Osteocyte (in vitro differentiated cells): ENCODE measurements around the gene COG8. TPM values are rescaled to one million over a fixed set of nuclear protein-coding genes. Genes with fewer than 3 reads are reported as not detected.
"Not testable (repeated sequence)": the region's sequence is repeated elsewhere in the genome, so short reads cannot be mapped to it uniquely, and the experiment has no call there.

Experiments
- DNase-seq: peaks from one replicate; pipeline ENCODE4 v3.0.0; 2021; ENCODE audit warnings: mixed read lengths; ENCODE audit not compliant: unreplicated experiment; ENCODE audit errors: extremely low spot score
- H3K27ac Mint-ChIP-seq: one replicate; pipeline ENCODE4 v1.8.0; 2021; ENCODE audit warnings: mild to moderate bottlenecking, mixed read lengths; ENCODE audit not compliant: unreplicated experiment
- H3K27me3 Mint-ChIP-seq: one replicate; pipeline ENCODE4 v1.8.0; 2021; ENCODE audit warnings: mixed read lengths; ENCODE audit not compliant: unreplicated experiment
- H3K36me3 Mint-ChIP-seq: one replicate; pipeline ENCODE4 v1.8.0; 2021; ENCODE audit warnings: mixed read lengths; ENCODE audit not compliant: unreplicated experiment
- H3K4me1 Mint-ChIP-seq: one replicate; pipeline ENCODE4 v1.8.0; 2021; ENCODE audit warnings: mixed read lengths; ENCODE audit not compliant: unreplicated experiment
- H3K4me3 Mint-ChIP-seq: one replicate; pipeline ENCODE4 v1.8.0; 2021; ENCODE audit warnings: mild to moderate bottlenecking, moderate library complexity, mixed read lengths; ENCODE audit not compliant: unreplicated experiment
- H3K9me3 Mint-ChIP-seq: one replicate; pipeline ENCODE4 v1.8.0; 2021; ENCODE audit warnings: mixed read lengths; ENCODE audit not compliant: unreplicated experiment
- total RNA-seq: library from RNA; stranded (reverse); gene quantifications from 2 replicates; pipeline ENCODE4 v1.2.1, GENCODE V29; 2021
- TF ChIP-seq, protein P1 (sequence below): fragments of 200-600 bp; sonication (generic); IDR thresholded peaks from 2 replicates; pipeline ENCODE4 v1.5.0; 2021; ENCODE audit warnings: antibody characterized with exemption, mild to moderate bottlenecking, moderate library complexity

COG8 gene
- total RNA-seq, 1 donor from 2014 or later: 52.3 TPM

GRCh38 chr16:69306031-69306430, 33.3 kb downstream of the COG8 start:
- H3K27me3 Mint-ChIP-seq: no peaks in the 10 kb centered on the region
- no peak overlapping the region for H3K4me3 Mint-ChIP-seq
- peaks cover 9% of the 10 kb centered on the region for H3K36me3 Mint-ChIP-seq
- H3K4me1 Mint-ChIP-seq: peaks cover 16% of the 10 kb centered on the region
- no peaks in the 10 kb centered on the region for H3K9me3 Mint-ChIP-seq
- no peak for DNase-seq
- TF ChIP-seq, protein P1, sequence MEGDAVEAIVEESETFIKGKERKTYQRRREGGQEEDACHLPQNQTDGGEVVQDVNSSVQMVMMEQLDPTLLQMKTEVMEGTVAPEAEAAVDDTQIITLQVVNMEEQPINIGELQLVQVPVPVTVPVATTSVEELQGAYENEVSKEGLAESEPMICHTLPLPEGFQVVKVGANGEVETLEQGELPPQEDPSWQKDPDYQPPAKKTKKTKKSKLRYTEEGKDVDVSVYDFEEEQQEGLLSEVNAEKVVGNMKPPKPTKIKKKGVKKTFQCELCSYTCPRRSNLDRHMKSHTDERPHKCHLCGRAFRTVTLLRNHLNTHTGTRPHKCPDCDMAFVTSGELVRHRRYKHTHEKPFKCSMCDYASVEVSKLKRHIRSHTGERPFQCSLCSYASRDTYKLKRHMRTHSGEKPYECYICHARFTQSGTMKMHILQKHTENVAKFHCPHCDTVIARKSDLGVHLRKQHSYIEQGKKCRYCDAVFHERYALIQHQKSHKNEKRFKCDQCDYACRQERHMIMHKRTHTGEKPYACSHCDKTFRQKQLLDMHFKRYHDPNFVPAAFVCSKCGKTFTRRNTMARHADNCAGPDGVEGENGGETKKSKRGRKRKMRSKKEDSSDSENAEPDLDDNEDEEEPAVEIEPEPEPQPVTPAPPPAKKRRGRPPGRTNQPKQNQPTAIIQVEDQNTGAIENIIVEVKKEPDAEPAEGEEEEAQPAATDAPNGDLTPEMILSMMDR: no peak
- peak overlapping the region; percentile 59 for H3K27ac Mint-ChIP-seq

DNA sequence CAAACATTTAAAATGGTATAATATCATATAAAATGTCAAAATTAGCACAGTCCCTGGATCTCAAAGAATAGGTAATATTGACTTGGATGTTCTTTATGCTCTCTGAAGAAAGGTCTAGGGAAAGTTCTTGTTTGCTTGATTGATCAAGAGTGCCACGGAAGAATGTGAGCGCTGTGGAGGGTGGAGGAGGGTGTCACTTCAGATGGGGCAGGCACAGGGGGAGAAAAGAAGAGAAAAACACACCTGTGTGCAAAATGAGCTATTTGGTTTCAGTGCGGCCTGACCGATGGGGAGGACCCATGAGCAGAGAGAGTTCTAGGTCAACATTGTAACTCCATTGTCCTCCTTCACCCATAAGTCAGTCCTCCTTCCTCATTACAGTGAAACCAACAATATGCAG, 37.1 kb downstream of the COG8 start:
- Mint-ChIP-seq H3K27ac (no peak overlapping the region), H3K4me3 (no peak overlapping the region), H3K27me3 (no peaks in the 10 kb centered on the region), H3K9me3 (no peaks in the 10 kb centered on the region), H3K4me1 (peaks cover 10% of the 10 kb centered on the region), H3K36me3 (peaks cover 20% of the 10 kb centered on the region)
- peak; percentile 8 for DNase-seq
- TF ChIP-seq, protein P1: no peak

- TF ChIP-seq, protein P1: no peak
- H3K4me3 Mint-ChIP-seq: no peak overlapping the region
- H3K9me3 Mint-ChIP-seq: no peaks in the 10 kb centered on the region
- H3K36me3 Mint-ChIP-seq: peaks cover 20% of the 10 kb centered on the region
- H3K4me1 Mint-ChIP-seq: peaks cover 10% of the 10 kb centered on the region
- H3K27me3 Mint-ChIP-seq: no peaks in the 10 kb centered on the region
- H3K27ac Mint-ChIP-seq: no peak overlapping the region
- peak; percentile 38 for DNase-seq
These were observed 37.5 kb downstream of the COG8 start for GRCh38 chr16:69301861-69302260.

DNA sequence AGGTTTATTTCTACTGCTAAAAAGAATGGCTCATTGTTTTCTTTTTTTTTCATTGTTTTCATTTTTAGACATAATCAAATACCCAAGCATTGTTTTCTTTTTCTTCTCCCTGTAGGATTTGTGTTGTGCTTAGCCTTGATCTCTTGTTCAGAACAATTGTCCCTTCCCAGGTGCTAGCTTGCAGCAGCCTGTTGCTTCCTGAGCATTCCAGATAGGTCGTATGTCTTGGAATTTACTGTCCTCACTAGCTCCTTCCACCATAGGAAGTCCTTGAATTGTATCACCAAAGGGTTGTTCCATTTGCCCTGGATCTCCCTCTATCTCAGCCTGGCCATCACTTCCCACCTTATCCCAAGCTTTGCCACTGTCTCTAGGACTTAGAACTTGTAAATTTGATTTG, 38.2 kb downstream of the COG8 start:
- H3K4me3 Mint-ChIP-seq: no peak overlapping the region
- peaks cover 7% of the 10 kb centered on the region for H3K4me1 Mint-ChIP-seq
- no peaks in the 10 kb centered on the region for H3K27me3 Mint-ChIP-seq
- H3K27ac Mint-ChIP-seq: no peak overlapping the region
- H3K36me3 Mint-ChIP-seq: peaks cover 20% of the 10 kb centered on the region
- TF ChIP-seq, protein P1: no peak
- DNase-seq: peak; percentile 10
- no peaks in the 10 kb centered on the region for H3K9me3 Mint-ChIP-seq

DNA sequence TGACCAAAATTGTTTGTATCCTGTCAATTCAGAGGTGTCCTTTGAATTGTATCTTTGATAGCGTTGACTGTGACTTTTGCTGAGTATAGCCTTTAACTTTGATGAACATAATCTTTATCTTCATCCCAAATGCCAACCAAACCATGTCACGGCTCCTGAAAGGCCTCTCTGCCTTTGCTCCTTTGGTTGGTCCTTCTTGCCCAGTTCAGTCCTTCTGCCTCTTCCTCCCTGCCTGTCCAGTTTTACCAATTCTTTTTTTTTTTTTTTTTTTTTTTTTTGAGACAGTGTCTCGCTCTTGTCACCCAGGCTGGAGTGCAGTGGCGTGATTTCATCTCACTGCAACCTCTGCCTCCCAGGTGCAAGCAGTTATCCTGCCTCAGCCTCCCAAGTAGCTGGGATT, 41.1 kb downstream of the COG8 start:
- Mint-ChIP-seq H3K4me3 (no peak overlapping the region), H3K27ac (no peak overlapping the region), H3K9me3 (no peaks in the 10 kb centered on the region), H3K27me3 (no peaks in the 10 kb centered on the region), H3K36me3 (peaks cover 15% of the 10 kb centered on the region), H3K4me1 (no peaks in the 10 kb centered on the region)
- TF ChIP-seq, protein P1: no peak
- no peak for DNase-seq

- not testable (repeated sequence) for H3K27me3 Mint-ChIP-seq, H3K4me1 Mint-ChIP-seq, H3K9me3 Mint-ChIP-seq, DNase-seq, H3K4me3 Mint-ChIP-seq, H3K27ac Mint-ChIP-seq
- H3K36me3 Mint-ChIP-seq: peaks cover 14% of the 10 kb centered on the region
These were observed 42.6 kb downstream of the COG8 start for GRCh38 chr16:69296771-69297170.
